HG02970 (cell line): Measurements from ENCODE around the gene HOXD10.

Experiments
- ATAC-seq: cut with Tn5 transposase; IDR thresholded peaks from one replicate; pipeline ENCODE4 v1.9.1; 2021; ENCODE audit warnings: mild to moderate bottlenecking, moderate library complexity, moderate number of reproducible peaks; ENCODE audit not compliant: unreplicated experiment, low FRiP score

HOXD10 gene

GRCh38 chr2:176082525-176082823, 34.1 kb upstream of the HOXD10 start:
- ATAC-seq, result no peak

DNA sequence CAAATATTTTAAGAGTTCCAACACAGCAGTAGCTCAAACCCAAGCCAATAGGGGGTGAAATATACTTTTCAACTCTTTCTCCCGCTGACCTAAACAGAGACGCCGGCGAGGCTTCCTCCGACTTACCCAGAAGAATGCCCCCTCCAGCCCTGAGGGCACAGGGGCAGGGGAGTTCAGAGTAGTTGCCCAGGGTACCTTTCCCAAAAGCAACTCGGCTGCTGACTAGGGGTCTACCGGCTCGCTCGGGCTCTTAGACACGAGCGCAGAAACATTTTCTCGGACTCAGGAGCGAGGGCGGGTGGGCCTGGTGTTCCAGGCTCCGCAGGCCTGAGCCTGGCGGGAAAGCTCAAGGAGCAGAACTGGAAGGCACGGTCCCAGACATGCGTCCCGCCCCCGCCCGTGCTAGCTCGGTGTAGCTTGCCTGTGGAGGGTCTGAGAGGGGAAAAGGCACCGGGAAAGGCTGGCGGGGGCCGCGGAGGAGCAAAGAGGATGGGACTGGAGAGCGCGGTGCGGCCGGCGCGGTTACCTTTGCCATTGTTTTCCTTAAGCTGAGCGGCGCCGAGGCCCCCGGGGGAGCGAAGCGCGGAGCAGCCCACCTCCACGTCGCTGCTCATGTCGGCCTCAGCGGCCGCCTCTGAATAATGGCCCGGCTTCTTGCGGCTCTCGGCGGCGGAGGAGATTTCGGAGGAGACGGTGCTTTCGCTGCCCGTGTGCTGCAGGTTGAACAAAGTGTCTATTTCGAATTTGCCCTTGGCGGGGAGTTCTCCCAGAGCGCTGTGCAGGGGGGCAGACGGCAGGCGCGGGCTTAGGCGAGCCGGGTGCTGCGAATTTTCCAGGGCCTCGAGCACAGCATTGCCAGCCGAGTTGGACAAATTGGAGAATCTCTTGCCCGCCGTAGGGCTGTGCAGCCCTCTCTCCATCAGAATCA, 33.5 kb upstream of the HOXD10 start:
- no peak for ATAC-seq

GRCh38 chr2:176083796-176084261, 32.7 kb upstream of the HOXD10 start, which contains the start of gene EVX2:
Gene EVX2 (minus strand): TSS chr2:176083962. CDS start chr2:176083776, 186 bp downstream.
- no peak for ATAC-seq

DNA sequence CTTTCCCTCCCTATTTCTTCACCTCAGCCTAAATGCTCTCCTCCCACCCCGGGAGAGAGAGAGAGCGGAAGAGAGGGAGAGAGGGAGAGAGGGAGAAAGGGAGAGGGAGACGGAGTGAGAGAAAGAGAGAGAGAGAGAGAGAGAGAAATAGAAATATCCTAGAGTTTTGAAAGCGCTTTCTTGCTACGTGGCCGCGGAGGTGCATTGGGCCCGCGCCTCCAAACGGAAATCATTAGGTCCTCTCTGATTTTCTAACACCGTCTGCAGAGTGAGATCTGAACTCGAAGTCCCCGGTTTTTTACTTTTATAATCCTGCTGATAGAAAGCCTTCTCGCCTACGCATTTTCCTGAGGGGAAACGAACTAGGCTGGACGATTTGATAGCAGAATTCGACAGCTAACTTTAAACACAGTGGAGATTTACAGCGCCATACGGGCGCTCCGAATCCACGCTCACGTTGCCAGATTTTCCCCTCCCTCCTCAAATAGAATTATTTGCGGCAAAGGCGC, 31.9 kb upstream of the HOXD10 start:
- no peak for ATAC-seq

DNA sequence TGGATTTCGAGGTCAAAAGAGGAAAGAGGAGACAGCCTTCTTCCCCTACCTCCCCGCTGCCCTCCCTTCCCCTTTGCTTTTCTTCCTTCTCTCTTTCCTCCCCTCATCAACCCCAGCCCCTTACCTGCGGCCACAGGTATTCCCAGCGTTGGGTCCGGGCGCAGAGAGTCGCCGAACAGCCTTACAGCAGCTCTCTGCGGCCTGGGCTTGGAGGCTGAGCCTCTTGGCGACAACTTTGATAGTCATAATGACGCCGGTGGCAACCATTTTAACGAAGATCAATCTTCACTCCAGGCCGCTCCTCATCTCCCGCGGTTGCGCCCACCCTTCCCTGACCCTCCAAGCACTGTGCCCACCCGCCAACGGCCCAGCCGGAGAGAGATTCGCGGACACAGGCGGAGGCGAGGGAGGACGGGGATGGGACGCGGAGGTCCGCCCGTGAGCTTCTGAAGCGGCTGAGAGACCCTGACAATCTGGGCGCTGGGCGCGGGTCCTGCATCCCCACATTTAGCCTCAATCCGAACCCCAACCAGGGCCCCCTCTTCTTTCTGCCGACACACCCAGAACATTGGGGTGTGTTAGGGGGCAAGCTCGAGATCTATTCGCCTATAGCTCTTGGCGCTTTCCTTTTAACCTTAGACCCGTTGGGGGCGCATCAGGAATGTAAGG, 31.3 kb upstream of the HOXD10 start:
- ATAC-seq, result no peak

- ATAC-seq, result no peak
These were observed 30.5 kb upstream of the HOXD10 start for GRCh38 chr2:176085861-176086771.

DNA sequence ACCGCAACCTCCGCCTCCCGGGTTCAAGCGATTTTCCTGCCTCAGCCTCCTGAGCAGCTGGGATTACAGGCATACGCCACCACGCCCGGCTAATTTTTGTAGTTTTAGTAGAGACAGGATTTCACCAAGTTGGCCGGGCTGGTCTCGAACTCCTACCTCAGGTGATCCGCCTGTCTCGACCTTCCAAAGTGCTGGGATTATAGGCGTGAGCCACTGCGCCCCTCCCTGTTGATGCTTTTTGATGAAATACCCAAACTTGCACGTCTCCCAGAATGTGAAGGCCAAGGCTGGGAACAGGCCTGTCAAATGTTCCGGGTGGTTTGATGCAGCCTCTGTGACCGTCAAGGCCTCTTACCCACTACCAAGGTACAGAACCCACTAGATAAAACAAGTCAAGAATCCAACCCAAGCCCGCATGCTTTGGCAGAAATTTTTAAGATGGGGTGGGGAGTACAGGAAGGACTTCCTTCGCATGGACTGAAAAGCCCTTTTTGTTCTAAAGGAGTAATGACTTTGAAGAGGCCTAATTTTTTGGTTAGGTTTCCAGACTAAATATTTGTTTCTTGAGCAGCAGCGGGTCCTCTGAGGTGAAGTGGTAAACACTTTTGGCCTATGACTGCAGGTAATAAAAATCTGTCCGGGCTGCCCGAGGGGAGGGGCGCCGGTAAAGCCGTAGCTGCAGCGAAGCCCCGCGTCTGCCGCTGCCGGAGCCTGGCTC, 29.1 kb upstream of the HOXD10 start:
- ATAC-seq, result no peak

- no peak for ATAC-seq
These were observed 28.3 kb upstream of the HOXD10 start for GRCh38 chr2:176088048-176088936.

- no peak for ATAC-seq
These were observed 27.4 kb upstream of the HOXD10 start for GRCh38 chr2:176088937-176089842.

GRCh38 chr2:176089843-176090395, 26.7 kb upstream of the HOXD10 start:
- no peak for ATAC-seq

- ATAC-seq, result no peak
These were observed 25.7 kb upstream of the HOXD10 start for GRCh38 chr2:176090862-176091261.

GRCh38 chr2:176091329-176092258, 25.0 kb upstream of the HOXD10 start:
- no peak for ATAC-seq

DNA sequence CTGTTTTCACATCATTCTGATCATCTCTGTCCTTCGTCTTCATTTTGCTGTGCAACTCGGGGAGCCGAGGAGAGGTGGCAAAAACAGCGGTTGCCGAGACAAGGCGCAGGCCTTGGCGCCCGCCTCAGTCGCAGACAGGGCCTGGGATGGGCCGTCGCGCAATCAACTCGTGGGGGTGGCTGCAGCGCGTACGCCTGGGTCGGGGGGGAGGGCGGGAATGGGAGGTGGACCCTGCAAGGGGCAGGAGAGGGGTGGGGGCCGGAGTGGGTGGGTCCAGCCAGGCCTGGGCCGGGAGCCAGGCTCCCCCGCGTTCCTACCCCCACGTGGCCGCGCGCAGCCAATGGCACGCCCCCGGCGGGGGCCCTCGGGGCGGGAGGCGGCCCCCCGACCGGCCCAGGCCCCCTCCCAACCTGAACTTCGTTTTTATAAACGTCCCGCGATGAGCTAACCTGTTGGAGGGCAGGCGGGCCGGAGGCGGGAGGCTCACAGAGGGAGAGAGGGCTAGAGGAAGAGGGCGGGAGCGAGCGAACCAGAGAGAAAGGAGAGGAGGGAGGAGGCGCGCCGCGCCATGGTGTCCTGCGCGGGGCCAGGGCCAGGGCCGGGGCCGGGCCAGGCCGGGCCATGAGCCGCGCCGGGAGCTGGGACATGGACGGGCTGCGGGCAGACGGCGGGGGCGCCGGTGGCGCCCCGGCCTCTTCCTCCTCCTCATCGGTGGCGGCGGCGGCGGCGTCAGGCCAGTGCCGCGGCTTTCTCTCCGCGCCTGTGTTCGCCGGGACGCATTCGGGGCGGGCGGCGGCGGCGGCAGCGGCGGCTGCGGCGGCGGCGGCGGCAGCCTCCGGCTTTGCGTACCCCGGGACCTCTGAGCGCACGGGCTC, 24.1 kb upstream of the HOXD10 start, which contains the start of gene HOXD13:
TSS of gene HOXD13 (plus strand) at position 452 of the 875 bp plus-strand sequence. CDS start at position 622, 170 bp downstream.
- ATAC-seq, result no peak

- ATAC-seq, result no peak
These were observed 23.3 kb upstream of the HOXD10 start for GRCh38 chr2:176093145-176093897.

DNA sequence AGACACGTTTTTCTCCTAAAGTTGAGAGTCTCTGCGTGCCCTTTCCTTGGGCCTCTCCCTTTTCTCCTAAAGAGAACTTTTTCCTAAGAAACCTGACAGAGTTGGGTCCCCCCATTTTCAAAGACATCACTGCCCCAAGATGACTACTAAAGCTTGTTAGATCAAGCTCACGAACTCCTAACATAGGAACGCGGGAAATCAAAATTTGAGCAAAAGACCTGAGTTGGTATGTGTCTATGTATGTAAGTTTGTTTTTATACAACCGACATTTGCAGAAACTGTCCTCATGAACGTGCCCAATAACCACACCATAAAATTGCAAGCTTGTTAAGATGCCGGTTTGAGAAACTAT, 22.7 kb upstream of the HOXD10 start:
- no peak for ATAC-seq
